HPDE6-E6E7 (cell line): ENCODE data around the gene SLC5A3.

Source experiments
- DNase-seq: peaks from one replicate; pipeline ENCODE4 v3.0.0; 2011; ENCODE audit warnings: missing footprints; ENCODE audit errors: extremely low spot score

SLC5A3 gene

GRCh38 chr21:34071683-34072082 lies 1.7 kb upstream of the SLC5A3 start:
- no peak for DNase-seq

- no peak for DNase-seq
Observed at GRCh38 chr21:34072145-34073031, 990 bp upstream of the SLC5A3 start.

DNA sequence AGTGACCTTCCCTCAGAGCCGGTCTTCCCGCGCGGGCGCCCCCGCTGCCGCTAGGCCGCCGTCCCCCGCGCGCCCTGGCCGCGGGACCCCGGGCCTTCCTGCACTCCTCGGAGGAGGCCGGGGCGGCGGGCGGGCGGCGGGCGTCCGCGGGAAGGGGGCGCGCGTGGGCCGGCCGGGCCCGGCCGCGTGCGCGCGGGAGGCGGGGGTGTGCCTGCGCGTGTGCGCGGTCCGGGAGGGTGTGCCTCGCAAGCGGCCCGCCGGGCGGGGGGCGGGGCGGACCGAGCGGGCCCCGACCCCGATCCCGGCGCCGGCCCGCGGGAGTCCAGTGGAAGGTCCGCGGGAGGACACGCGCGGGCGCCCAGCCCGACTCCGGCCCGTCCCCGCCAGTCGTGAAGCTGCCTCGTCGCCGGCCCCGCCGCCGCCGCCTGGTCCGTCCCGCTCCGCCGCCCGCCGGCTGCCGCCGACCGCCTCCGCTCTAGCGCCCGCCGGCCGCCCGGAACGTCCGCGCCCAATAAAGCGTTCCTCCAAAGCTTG lies 438 bp downstream of the SLC5A3 start:
- DNase-seq = no peak

DNA sequence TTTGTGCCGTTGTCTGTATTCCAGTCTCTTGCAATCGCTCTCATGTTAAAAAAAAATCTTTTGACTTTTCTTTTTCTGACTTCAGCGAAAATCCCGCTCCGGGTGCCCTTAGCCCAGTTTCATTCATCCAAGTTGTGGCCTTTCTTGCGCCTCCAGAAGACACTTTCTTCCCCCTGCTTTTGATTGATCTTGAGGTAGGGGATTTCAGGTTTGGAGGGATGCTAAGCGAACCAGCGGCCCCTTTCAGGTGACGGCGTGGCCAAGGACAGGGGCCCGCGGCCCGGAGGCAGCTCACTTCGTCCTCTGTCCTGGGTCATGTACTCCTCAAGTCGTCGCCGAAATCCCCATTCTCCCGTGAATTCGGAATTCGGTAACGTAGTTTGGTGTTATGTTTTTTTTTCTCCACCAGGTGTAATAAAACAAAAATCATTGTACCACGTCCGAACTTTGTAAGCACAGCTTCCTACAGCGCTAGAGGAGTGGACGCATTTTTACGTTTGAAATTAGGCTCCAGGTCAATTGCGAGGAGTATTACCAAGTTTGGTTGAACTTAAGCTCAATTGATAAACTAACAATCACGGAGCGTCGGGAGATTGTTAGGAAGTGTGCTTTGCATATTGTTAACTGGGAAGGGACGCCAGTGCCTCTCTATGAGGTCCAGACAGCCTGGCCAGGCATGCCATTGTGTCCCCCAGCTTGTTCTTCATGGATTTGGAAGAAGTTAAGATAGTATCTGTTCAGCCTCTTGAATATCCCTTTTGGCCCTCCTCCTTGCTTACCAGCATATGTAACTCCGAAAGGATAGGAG lies 1.1 kb downstream of the SLC5A3 start:
- no peak for DNase-seq

- no peak for DNase-seq
Observed at GRCh38 chr21:34075091-34075425, 1.7 kb downstream of the SLC5A3 start.

DNA sequence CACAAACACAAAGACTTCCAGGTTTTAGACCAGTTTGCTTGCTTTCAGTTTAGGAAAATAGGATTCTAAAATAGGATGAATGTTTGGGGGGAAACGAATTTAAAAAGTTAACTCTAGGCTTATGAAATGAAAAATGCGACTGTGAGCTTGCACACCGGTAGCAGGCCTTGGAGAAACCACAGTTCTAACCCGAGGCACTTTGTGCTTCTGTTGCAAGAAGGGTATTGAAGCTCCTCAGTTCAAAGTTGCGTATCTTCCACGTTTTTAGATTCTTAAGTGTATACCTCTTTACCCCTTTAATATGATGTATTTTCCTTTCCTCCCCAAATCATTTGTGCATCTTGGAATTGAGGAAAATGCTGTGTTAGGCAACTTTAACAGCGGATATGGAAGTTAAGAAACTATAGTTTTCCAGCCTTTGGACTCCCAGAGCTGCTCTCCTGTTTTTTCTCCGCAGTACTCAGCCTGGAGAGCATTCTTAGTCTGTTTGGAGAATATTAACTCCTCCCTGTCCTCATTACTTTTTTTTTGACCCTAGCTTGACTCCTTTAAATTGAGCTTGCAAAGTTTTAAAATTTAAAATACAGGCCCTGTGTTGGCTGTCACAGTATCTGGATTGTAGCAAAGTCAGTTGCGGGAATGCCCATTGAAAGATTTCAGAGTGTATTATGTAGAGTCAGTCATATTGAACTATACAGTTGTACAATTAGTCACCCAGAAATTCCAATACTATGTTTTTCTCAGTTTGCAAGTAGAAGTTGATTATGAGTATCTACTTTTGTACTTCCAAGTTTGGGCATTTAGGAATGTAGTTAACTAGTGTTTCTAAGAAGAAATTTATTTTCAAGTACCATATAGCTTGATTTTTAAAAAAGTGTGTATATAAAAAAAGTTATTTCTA lies 2.6 kb downstream of the SLC5A3 start:
- DNase-seq = no peak

DNA sequence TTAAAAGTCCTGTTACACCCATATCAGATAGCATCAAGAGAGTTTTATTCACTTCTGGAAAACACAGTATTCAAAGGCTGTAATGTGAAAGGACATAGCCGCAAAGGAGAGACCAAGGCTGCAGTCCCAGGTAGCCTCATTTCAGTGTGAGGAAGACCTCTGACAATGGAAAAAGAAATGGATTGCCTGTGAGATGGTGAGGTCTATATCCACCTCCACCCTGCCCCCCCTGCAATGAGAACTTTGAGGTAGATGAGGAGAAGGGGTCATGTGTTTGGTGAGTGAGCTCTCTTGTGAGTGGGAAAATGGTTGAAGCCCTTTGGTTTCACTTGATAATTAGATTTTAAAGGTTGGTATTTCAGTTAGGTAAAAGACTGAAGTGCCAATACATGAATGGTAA lies 3.5 kb downstream of the SLC5A3 start:
- DNase-seq = no peak

DNA sequence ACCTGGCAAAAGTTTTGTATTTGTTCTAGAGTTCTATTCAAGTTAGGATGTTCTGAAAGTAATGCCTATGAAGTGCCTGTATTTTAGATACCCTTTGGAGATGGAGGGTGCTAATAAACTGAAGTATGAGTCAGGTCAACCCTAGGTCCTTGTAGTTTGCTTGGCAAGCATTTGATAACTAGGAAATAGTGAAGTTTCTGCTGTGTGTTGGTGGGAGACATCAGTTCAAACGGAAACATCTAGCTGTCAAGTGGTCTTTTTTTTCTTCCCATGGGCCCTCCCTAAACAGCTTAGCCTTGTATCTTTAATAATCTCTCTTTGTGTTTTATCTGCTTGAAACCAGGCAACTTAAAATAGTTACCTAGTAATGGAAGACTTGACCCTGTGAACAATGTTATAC lies 4.5 kb downstream of the SLC5A3 start:
- DNase-seq = no peak

DNA sequence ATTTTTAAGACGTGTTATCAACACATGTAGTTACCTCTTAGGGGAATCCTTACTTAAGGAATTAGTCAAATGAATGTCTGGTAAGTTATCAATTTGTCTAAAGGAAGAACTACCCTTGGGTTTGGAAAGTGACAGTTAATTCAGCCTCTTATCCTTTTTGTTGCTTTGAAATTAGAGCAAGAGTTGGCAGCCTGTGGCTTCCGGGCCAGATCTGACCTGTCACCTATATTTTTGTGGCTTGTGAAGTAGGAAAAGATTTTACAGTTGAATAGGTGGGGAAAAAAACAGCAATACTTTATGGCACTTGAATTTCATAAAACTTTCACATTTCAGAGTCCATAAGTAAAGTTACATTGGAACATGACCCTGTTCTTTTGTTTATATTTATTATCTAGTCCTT lies 5.5 kb downstream of the SLC5A3 start:
- DNase-seq = no peak

- DNase-seq = no peak
Observed at GRCh38 chr21:34080710-34081109, 7.3 kb downstream of the SLC5A3 start.

GRCh38 chr21:34082769-34083168 lies 9.4 kb downstream of the SLC5A3 start:
- DNase-seq = no peak

DNA sequence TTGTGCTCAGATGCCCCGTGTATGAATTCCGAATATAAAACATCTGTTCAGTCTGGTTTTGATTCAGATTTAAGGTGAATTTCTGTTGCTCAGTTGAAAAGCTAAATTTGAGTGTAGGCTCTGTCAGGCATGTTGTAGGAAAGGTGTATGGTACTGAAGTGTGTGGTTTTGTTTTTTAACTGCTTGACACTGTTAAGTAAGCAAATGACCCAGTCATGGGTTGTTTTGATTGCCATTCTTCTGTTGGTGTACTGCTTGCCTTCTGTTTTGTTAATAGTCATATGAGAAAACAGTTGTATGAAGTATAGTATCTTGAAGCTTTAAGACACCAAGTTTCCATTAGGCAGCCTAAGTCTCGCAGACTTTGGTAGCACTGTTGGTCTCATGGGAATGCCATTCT lies 10.0 kb downstream of the SLC5A3 start:
- no peak for DNase-seq

GRCh38 chr21:34085129-34085528 lies 11.8 kb downstream of the SLC5A3 start:
- no peak for DNase-seq

- no peak for DNase-seq
Observed at GRCh38 chr21:34086887-34087306, 13.5 kb downstream of the SLC5A3 start.

DNA sequence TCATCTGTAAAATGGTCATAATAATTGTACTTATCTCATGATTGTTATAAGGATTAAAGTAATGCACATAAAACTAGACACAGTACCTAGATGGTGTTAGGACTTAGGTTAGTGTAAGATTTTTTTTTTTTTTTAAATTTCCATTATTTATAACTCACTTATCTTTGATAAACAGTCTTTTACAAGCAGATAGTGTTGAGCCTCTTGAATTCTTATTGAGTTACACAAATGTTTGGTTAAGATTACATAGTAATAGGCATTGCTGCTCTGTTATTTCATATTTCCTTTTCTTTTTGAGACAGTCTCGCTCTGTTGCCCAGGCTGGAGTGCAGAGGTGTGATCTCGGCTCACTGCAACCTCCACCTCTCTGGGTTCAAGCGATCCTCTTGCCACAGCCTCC lies 15.4 kb downstream of the SLC5A3 start:
- DNase-seq = no peak

- DNase-seq = no peak
Observed at GRCh38 chr21:34091032-34091431, 17.7 kb downstream of the SLC5A3 start.

DNA sequence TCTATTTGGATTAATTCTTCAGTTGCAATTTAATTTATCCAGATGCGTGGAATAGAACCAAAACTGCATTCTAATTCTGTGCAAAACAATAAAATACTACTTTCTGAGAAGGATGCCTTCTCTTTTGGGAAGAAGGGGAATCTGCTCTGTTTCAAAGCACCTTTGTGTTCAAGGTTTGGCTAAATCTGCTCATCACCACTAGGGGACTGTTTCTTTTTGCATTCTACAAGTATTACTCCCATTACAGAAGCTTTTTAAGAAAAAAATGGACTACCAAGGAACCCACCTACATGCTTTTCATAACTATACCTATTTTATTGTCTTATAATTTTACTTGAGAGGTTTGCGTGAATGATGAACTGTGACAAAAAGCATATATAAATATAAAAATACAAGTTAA lies 18.2 kb downstream of the SLC5A3 start:
- no peak for DNase-seq

GRCh38 chr21:34092262-34092921 lies 19.0 kb downstream of the SLC5A3 start:
- no peak for DNase-seq

DNA sequence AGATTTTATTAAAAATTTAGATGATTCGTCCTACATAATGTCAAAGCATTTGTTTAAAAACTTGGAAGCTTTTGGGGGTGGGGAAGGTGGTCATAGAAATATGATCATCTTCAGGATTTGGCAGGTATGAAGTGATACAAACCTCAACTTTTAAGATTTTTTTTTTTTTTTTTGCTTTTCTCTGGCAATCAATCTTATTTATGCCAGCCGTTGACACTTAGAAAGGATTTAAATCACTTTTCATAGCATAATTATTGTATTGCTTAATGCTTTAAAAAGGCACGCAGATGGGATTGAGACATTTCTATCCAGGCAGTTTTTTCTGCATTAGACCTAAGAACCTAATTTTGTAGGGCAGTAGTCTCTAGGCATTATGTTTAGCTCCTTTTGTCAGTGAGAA lies 19.7 kb downstream of the SLC5A3 start:
- DNase-seq = no peak

DNA sequence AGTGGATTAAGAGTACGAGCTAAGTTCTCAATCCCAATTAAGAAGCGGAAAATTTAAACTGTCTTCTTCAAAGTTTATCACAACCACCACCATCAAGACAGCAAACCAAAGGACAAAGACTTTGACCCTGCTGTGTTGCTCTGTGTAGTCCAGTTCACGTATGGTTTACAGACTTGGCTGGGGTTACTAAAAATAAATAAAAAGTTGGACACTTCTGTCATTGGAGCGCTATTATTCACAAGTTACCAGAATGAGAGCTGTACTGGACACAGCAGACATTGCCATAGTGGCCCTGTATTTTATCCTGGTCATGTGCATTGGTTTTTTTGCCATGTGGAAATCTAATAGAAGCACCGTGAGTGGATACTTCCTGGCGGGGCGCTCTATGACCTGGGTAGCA lies 21.6 kb downstream of the SLC5A3 start:
- no peak for DNase-seq

DNA sequence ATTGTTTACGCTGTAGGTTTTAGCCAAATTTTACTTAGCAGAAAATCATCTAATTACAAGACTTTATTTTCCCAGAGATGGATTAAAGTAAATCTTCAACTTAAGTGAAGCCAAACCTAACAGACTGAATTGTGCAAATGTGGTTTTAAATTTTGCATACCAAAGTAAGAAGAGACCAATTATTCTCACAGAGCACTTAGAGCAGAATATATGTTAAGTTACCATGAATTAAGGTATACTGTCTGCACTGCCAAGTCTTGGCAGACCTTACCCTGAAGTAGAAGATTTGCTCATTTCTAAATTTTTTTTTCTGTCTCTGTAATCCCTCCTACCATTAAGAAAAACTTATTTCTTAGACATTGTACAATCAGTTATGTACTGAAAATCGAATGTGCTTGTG lies 24.1 kb downstream of the SLC5A3 start:
- no peak for DNase-seq
